IPS-15b (cell line): Measurements from ENCODE around the gene LMOD2.
"Not testable (repeated sequence)": the region's sequence is repeated elsewhere in the genome, so short reads cannot be mapped to it uniquely, and the experiment has no call there.

ENCODE experiments used
- H3K27me3 ChIP-seq: one replicate; pipeline ENCODE4 v1.6.1; 2013; ENCODE audit warnings: low read length; ENCODE audit not compliant: control insufficient read depth, insufficient read depth
- H3K36me3 ChIP-seq: one replicate; pipeline ENCODE4 v1.6.1; 2013; ENCODE audit warnings: low read length; ENCODE audit not compliant: control insufficient read depth, insufficient read depth
- H3K4me1 ChIP-seq: one replicate; pipeline ENCODE4 v1.6.1; 2013; ENCODE audit warnings: mild to moderate bottlenecking, low read length; ENCODE audit not compliant: control insufficient read depth, insufficient read depth
- H3K4me3 ChIP-seq: one replicate; pipeline ENCODE4 v1.5.1; 2013; ENCODE audit warnings: low read depth, low read length
- H3K9ac ChIP-seq: one replicate; pipeline ENCODE4 v1.6.1; 2013; ENCODE audit warnings: low read depth, mild to moderate bottlenecking, low read length
- H3K9me3 ChIP-seq: one replicate; pipeline ENCODE4 v1.6.1; 2013; ENCODE audit warnings: mild to moderate bottlenecking, low read length; ENCODE audit not compliant: control insufficient read depth, insufficient read depth

The LMOD2 gene

DNA sequence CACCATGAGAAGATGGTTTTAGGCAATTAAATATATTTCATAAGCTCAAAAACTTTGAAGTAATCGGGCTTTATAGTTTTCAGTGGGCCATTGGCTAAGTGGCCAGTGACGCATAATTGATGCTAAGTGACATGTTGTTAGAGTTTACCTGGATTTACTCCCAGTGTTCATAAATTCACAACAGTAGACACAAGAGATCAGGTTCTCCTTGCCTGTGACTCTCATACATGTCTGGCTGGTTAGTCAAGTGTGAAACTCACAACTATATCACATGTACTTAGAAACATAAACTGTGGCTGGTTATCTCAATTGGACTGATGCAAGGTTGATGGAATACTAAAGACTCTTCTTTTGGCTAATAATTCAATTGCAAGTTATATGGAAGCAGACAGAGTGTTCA, 27.8 kb upstream of the LMOD2 start:
- Histone ChIP-seq H3K9me3 (no peaks in the 10 kb centered on the region), H3K4me1 (peaks cover 4% of the 10 kb centered on the region), H3K4me3 (no peak overlapping the region), H3K9ac (no peak overlapping the region), H3K36me3 (no peaks in the 10 kb centered on the region), H3K27me3 (no peaks in the 10 kb centered on the region)

- Histone ChIP-seq H3K36me3 (no peaks in the 10 kb centered on the region), H3K9me3 (no peaks in the 10 kb centered on the region), H3K4me1 (peaks cover 4% of the 10 kb centered on the region), H3K4me3 (no peak overlapping the region), H3K9ac (no peak overlapping the region), H3K27me3 (no peaks in the 10 kb centered on the region)
These were observed 26.8 kb upstream of the LMOD2 start for GRCh38 chr7:123628829-123629228.

- H3K4me1 ChIP-seq = peaks cover 4% of the 10 kb centered on the region
- H3K9ac ChIP-seq = no peak overlapping the region
- H3K27me3 ChIP-seq = no peaks in the 10 kb centered on the region
- H3K9me3 ChIP-seq = no peaks in the 10 kb centered on the region
- H3K36me3 ChIP-seq = no peaks in the 10 kb centered on the region
- H3K4me3 ChIP-seq = no peak overlapping the region
These were observed 26.4 kb upstream of the LMOD2 start for GRCh38 chr7:123629281-123629680.

DNA sequence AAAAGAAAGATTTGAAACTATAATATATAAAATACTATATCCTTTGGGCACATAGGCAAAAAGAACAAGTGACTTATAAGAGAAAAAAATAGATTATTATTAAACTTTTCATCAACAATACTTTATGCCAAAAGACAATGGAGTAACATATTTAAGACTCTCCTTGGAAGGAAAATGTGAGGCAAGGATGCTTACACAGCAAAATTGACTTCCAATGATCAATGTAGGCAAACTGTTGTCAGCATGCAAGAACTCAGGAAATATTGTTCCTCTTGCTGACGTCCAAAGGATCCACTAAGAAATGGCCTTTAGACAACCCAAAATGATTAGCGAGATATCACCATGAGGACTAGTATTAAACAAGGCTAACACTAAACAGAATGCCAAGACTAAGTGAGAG, 22.9 kb upstream of the LMOD2 start:
- Histone ChIP-seq H3K4me1 (peaks cover 4% of the 10 kb centered on the region), H3K4me3 (no peak overlapping the region), H3K27me3 (no peaks in the 10 kb centered on the region), H3K36me3 (no peaks in the 10 kb centered on the region), H3K9ac (no peak overlapping the region), H3K9me3 (no peaks in the 10 kb centered on the region)

DNA sequence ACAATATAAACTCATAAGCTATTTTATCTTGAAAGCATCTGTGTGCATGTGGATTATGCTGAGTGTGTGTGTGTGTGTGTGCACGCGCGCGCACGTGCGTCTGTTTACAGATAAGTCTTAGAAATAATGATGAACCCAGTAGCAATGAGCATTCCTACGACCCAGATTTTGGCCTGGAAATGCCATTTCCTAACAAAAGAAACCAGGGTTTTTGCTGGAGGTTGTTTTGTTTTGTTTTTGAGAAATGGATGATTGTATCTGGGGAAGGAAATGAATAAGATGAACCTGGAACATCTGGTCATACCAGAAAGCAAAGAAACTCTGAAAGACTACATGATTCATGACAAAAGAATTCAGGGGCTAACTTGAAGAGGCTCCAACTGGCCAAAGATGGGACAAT, 22.1 kb upstream of the LMOD2 start:
- Histone ChIP-seq H3K9me3 (no peaks in the 10 kb centered on the region), H3K4me1 (peaks cover 4% of the 10 kb centered on the region), H3K9ac (no peak overlapping the region), H3K36me3 (no peaks in the 10 kb centered on the region), H3K4me3 (no peak overlapping the region), H3K27me3 (no peaks in the 10 kb centered on the region)

DNA sequence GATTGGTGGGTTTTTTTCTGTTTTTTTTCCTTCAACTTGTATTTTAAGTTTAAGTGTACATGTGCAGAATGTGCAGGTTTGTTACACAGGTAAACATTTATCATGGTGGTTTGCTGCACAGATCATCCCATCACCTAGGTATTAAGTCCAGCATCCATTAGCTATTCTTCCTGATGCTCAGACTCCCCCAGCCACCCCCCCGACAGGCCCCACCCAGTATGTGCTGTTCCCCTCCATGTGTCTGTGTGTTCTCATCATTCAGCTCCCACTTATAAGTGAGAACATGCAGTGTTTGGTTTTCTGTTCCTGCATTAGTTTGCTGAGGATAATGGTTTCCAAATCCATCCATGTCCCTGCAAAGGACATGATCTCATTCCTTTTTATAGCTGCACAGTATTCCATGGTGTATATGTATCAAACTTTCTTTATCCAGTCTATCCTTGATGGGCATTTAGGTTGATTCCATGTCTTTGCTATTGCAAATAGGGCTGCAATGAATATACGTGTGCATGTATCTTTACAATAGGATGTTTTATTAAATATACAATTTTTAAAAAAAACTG, 21.6 kb upstream of the LMOD2 start:
- not testable (repeated sequence) for H3K4me3 ChIP-seq, H3K9me3 ChIP-seq, H3K4me1 ChIP-seq, H3K27me3 ChIP-seq, H3K36me3 ChIP-seq, H3K9ac ChIP-seq

- Histone ChIP-seq H3K36me3 (no peaks in the 10 kb centered on the region), H3K4me1 (no peaks in the 10 kb centered on the region), H3K9ac (no peak overlapping the region), H3K4me3 (no peak overlapping the region), H3K9me3 (no peaks in the 10 kb centered on the region), H3K27me3 (no peaks in the 10 kb centered on the region)
These were observed 19.9 kb upstream of the LMOD2 start for GRCh38 chr7:123635551-123636359.

GRCh38 chr7:123637203-123637602, 18.5 kb upstream of the LMOD2 start:
- no peaks in the 10 kb centered on the region for H3K27me3 ChIP-seq
- H3K4me1 ChIP-seq = no peaks in the 10 kb centered on the region
- H3K9me3 ChIP-seq = no peaks in the 10 kb centered on the region
- H3K36me3 ChIP-seq = no peaks in the 10 kb centered on the region
- no peak overlapping the region for H3K4me3 ChIP-seq
- no peak overlapping the region for H3K9ac ChIP-seq

DNA sequence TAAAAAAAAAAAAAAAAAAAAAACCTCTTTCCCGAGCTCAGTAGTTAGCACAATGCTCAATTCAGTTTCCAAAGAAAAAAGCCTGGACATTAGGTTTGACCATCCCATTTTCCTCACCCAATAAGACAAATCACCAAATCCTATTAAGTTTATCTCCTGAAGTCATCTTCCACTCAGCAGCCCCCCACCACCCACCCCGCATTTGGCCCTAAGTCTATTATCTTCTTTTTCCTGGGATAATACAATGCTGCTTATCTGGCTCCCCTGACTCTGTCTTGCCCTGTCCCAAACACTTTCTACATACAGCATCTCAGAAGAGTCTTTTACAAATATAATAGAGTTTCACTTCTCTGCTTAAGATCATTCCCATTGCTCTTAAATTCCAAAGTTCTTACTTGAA, 17.8 kb upstream of the LMOD2 start:
- Histone ChIP-seq H3K36me3 (no peaks in the 10 kb centered on the region), H3K27me3 (no peaks in the 10 kb centered on the region), H3K9me3 (no peaks in the 10 kb centered on the region), H3K4me3 (no peak overlapping the region), H3K9ac (no peak overlapping the region), H3K4me1 (no peaks in the 10 kb centered on the region)

- H3K27me3 ChIP-seq = no peaks in the 10 kb centered on the region
- no peaks in the 10 kb centered on the region for H3K36me3 ChIP-seq
- no peak overlapping the region for H3K9ac ChIP-seq
- H3K4me3 ChIP-seq = no peak overlapping the region
- H3K9me3 ChIP-seq = no peaks in the 10 kb centered on the region
- peaks cover 8% of the 10 kb centered on the region for H3K4me1 ChIP-seq
These were observed 16.0 kb upstream of the LMOD2 start for GRCh38 chr7:123639631-123640030.

DNA sequence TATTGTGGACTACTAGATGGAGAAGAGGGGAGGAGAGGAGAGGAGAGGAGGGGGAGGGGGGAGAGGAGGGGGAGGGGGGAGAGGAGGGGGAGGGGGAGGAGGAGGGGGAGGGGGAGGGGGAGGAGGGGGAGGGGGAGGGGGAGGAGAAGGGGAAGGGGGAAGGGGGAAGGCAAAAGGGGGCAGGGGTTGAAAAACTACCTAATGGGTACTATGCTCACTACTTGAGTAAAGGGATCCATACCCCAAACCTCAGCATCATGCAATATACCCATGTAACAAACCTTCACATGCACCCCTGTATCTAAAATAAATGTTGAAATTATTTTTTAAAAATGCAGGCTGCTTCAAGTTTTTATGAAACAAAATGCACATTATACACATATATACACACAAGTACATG, 15.1 kb upstream of the LMOD2 start:
- H3K4me3 ChIP-seq = no peak overlapping the region
- no peak overlapping the region for H3K9ac ChIP-seq
- no peaks in the 10 kb centered on the region for H3K9me3 ChIP-seq
- no peaks in the 10 kb centered on the region for H3K27me3 ChIP-seq
- peaks cover 12% of the 10 kb centered on the region for H3K4me1 ChIP-seq
- H3K36me3 ChIP-seq = no peaks in the 10 kb centered on the region

GRCh38 chr7:123641901-123642300, 13.8 kb upstream of the LMOD2 start:
- Histone ChIP-seq H3K9ac (no peak overlapping the region), H3K9me3 (no peaks in the 10 kb centered on the region), H3K4me1 (peaks cover 16% of the 10 kb centered on the region), H3K4me3 (no peak overlapping the region), H3K36me3 (no peaks in the 10 kb centered on the region), H3K27me3 (no peaks in the 10 kb centered on the region)
